Measurements from ENCODE around the gene SLC16A4. TPM values are rescaled to one million over a fixed set of nuclear protein-coding genes. Genes with fewer than 3 reads are reported as not detected.

Gene SLC16A4
- total RNA-seq, 1 donor from 2014 or later = 4.1 TPM

- DNase-seq (ENCODE audit: low spot score in 2 of 2) (peak in 1 of 2 donors; percentile 9), FAIRE-seq (no peak)
These were observed 53.0 kb downstream of the SLC16A4 start for GRCh38 chr1:110337704-110338308.

GRCh38 chr1:110336300-110337039 lies 54.4 kb downstream of the SLC16A4 start:
- DNase-seq (ENCODE audit: low spot score in 2 of 2) (no peak), FAIRE-seq (no peak)

- DNase-seq (ENCODE audit: low spot score in 2 of 2) = no peak
- no peak for FAIRE-seq
These were observed 55.6 kb downstream of the SLC16A4 start for GRCh38 chr1:110335265-110335664.

- no peak for DNase-seq (ENCODE audit: low spot score in 2 of 2)
- FAIRE-seq = no peak
These were observed 62.1 kb downstream of the SLC16A4 start for GRCh38 chr1:110328700-110329099.

GRCh38 chr1:110328274-110328673 lies 62.6 kb downstream of the SLC16A4 start:
- FAIRE-seq (no peak), DNase-seq (ENCODE audit: low spot score in 2 of 2) (no peak)

GRCh38 chr1:110326826-110327225 lies 64.0 kb downstream of the SLC16A4 start:
- no peak for DNase-seq (ENCODE audit: low spot score in 2 of 2)
- FAIRE-seq = no peak

- FAIRE-seq (no peak), DNase-seq (ENCODE audit: low spot score in 2 of 2) (no peak)
These were observed 66.2 kb downstream of the SLC16A4 start for GRCh38 chr1:110324667-110325066.

GRCh38 chr1:110321846-110322245 lies 69.0 kb downstream of the SLC16A4 start:
- FAIRE-seq (no peak), DNase-seq (ENCODE audit: low spot score in 2 of 2) (no peak)

- DNase-seq (ENCODE audit: low spot score in 2 of 2) (no peak), FAIRE-seq (no peak)
These were observed 69.8 kb downstream of the SLC16A4 start for GRCh38 chr1:110321045-110321444.

- DNase-seq (ENCODE audit: low spot score in 2 of 2) = no peak
- no peak for FAIRE-seq
These were observed 70.7 kb downstream of the SLC16A4 start for GRCh38 chr1:110320168-110320518.

GRCh38 chr1:110319332-110320167 lies 71.3 kb downstream of the SLC16A4 start:
- DNase-seq (ENCODE audit: low spot score in 2 of 2) (no peak), FAIRE-seq (no peak)

- no peak for FAIRE-seq
These were observed 72.8 kb downstream of the SLC16A4 start for GRCh38 chr1:110318046-110318445.

GRCh38 chr1:110316735-110317134 lies 74.1 kb downstream of the SLC16A4 start:
- FAIRE-seq = no peak
- no peak for DNase-seq (ENCODE audit: low spot score in 2 of 2)

More at GRCh38 chr1:110318046-110318445, 72.8 kb downstream of the SLC16A4 start:
- DNase-seq (ENCODE audit: low spot score in 2 of 2) = no peak

Other genes with a start within 250 kb of the SLC16A4 start
- gene SLC6A17, start 240.5 kb downstream of the SLC16A4 start, total RNA-seq = 16.7 TPM
- gene KCNC4, start 180.7 kb downstream of the SLC16A4 start, total RNA-seq = 2.4 TPM
- 34.2 TPM for gene RBM15, start 51.6 kb downstream of the SLC16A4 start, total RNA-seq
- gene LAMTOR5, start 16.7 kb upstream of the SLC16A4 start, total RNA-seq = 38.7 TPM
- gene PROK1, start 60.1 kb upstream of the SLC16A4 start, total RNA-seq = not detected
- gene KCNA10, start 128.1 kb upstream of the SLC16A4 start, total RNA-seq = not detected
- 3.7 TPM for gene KCNA2, start 215.3 kb upstream of the SLC16A4 start, total RNA-seq

Measured in frontal cortex (tissue), 4 donors.